HepG2 (cell line): ENCODE results near the gene RBX1. TPM values are rescaled to one million over a fixed set of nuclear protein-coding genes. Genes with fewer than 3 reads are reported as not detected.
A peak's percentile ranks its signal among the peaks of the same experiment; 100 is the strongest.

ENCODE experiments used
- BATF2 ChIP-seq: sonication (generic); formaldehyde crosslinking; IDR thresholded peaks from 2 replicates; pipeline ENCODE4 v1.8.0; 2022; ENCODE audit warnings: mild to moderate bottlenecking, missing genetic modification reagents, moderate library complexity
- CREB1 ChIP-seq, 2 experiments: fragments of 450-650 bp in 1 of 2; IDR thresholded peaks; 2 replicates each; pipeline ENCODE4 v1.6.1; 2016 to 2017; ENCODE audit warnings: control low read depth in 1 of 2, mild to moderate bottlenecking in 1 of 2, missing compliant biosample characterization in 1 of 2, missing genetic modification characterization in 1 of 2
- ELF1 ChIP-seq: sonication (generic); formaldehyde crosslinking; IDR thresholded peaks from 2 replicates; pipeline ENCODE4 v1.4.0; 2020; ENCODE audit warnings: missing genetic modification reagents
- ELF3 ChIP-seq: IDR thresholded peaks from 2 replicates; pipeline ENCODE4 v1.6.1; 2016; ENCODE audit warnings: missing genetic modification reagents, missing compliant biosample characterization
- LRRFIP1 ChIP-seq: sonication (generic); formaldehyde crosslinking; conservative IDR thresholded peaks from 2 replicates; pipeline ENCODE4 v1.4.0; 2020; ENCODE audit warnings: missing genetic modification reagents
- MAZ ChIP-seq, 2 experiments: sonication (generic) in 1 of 2; formaldehyde crosslinking in 1 of 2; IDR thresholded peaks; 2 replicates each; pipeline versions ENCODE4 v1.5.0 to v1.6.1; 2012 to 2020; ENCODE audit warnings: low read depth in 2 of 2, mild to moderate bottlenecking in 2 of 2, borderline replicate concordance in 1 of 2, improper control_type of control experiment in 1 of 2, low read length in 1 of 2, missing genetic modification reagents in 1 of 2, moderate library complexity in 1 of 2
- MED1 ChIP-seq: sonication (generic); formaldehyde crosslinking; IDR thresholded peaks from 2 replicates; pipeline ENCODE4 v1.4.0; 2020; ENCODE audit warnings: missing genetic modification reagents
- NCOA5 ChIP-seq: sonication (generic); formaldehyde crosslinking; IDR thresholded peaks from 2 replicates; pipeline ENCODE4 v1.4.0; 2020; ENCODE audit warnings: missing genetic modification reagents
- SCMH1 ChIP-seq: sonication (generic); formaldehyde crosslinking; IDR thresholded peaks from 2 replicates; pipeline ENCODE4 v1.9.0; 2021; ENCODE audit warnings: missing genetic modification reagents, mild to moderate bottlenecking, borderline replicate concordance
- ZNF253 ChIP-seq: sonication (generic); formaldehyde crosslinking; IDR thresholded peaks from 2 replicates; pipeline ENCODE4 v1.8.0; 2022; ENCODE audit warnings: mild to moderate bottlenecking, missing genetic modification reagents, borderline replicate concordance
- ZNF687 ChIP-seq: sonication (generic); formaldehyde crosslinking; IDR thresholded peaks from 2 replicates; pipeline ENCODE4 v1.5.1; 2020; ENCODE audit warnings: mild to moderate bottlenecking, missing genetic modification reagents, moderate library complexity
- ZNF768 ChIP-seq: sonication (generic); formaldehyde crosslinking; IDR thresholded peaks from 2 replicates; pipeline ENCODE4 v1.4.0; 2020; ENCODE audit warnings: missing genetic modification reagents
- ZNF782 ChIP-seq: sonication (generic); formaldehyde crosslinking; IDR thresholded peaks from 2 replicates; pipeline ENCODE4 v1.4.0; 2020; ENCODE audit warnings: missing genetic modification reagents, mild to moderate bottlenecking, borderline replicate concordance
- ZSCAN29 ChIP-seq: sonication (generic); formaldehyde crosslinking; conservative IDR thresholded peaks from 2 replicates; pipeline ENCODE4 v1.4.0; 2020; ENCODE audit warnings: mild to moderate bottlenecking, missing genetic modification reagents
- polyA plus RNA-seq, 8 experiments: library from polyadenylated mRNA; depleted of rRNA in 3 of 8; stranded (reverse) in 7 of 8; unstranded in 1 of 8; fragments of >200 nt; fragmentation: Illumina TruSeq in 4 of 8; extraction: Trizol in 4 of 8; gene quantifications; 2 replicates each; pipeline versions ENCODE4 v1.2.1 to v1.2.3, GENCODE V29; 2011 to 2016; ENCODE audit warnings: low read depth in 4 of 8, missing spikeins in 1 of 8, mixed read lengths in 1 of 8; ENCODE audit not compliant: insufficient read depth in 1 of 8
- total RNA-seq, 5 experiments: library from RNA; depleted of rRNA; stranded (reverse); fragments of >200 nt; fragmentation: Illumina TruSeq; extraction: Trizol; gene quantifications; 2 replicates each; pipeline ENCODE4 v1.2.3, GENCODE V29; 2016; ENCODE audit warnings: low read depth in 1 of 5
- TF ChIP-seq, protein P1 (sequence below): sonication (generic); formaldehyde crosslinking; IDR thresholded peaks from 2 replicates; pipeline ENCODE4 v1.9.0; 2021; ENCODE audit warnings: missing genetic modification reagents, mild to moderate bottlenecking, borderline replicate concordance

Gene RBX1
- total and polyA plus RNA-seq, 2 of the 13 experiments (the other 11 are each of a cell fraction or from before 2014, with no cell fraction given): 84.9 to 90.2 TPM

DNA sequence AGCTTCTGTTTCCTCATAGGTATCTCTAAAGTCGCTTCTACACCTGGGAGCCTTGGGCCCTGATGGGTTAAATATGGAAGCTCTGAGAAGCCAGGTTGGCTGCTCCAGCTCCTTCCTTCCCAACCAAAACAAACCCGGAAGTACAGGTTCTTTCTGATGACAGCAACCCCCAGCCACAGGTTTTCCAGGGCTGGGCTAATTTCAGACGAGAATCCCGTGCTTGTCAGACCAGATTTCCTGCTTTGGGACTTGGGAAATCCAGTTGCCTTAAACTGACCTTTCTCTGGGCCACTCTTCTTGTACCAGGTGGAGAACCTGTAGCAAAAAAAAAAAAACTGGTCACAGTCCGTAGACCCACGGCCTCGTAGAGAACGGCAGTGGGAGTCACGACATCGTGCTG, 51.9 kb downstream of the RBX1 start (continued):
- TF ChIP-seq MED1 (CRISPR knock-in tag) (no peak), LRRFIP1 (CRISPR knock-in tag) (no peak), ZNF253 (CRISPR knock-in tag) (no peak), ELF3 (CRISPR knock-in tag) (peak; percentile 73), SCMH1 (CRISPR knock-in tag) (no peak), MAZ (IDR thresholded peaks at IDR 0.05; ENCODE audit: borderline replicate concordance, low read depth, low read length) (no peak), MAZ (CRISPR knock-in tag; IDR thresholded peaks at IDR 0.05; ENCODE audit: low read depth) (no peak), ELF1 (CRISPR knock-in tag) (peak; percentile 95), ZNF687 (no peak), ZSCAN29 (no peak), CREB1 (IDR thresholded peaks at IDR 0.05) (no peak), CREB1 (CRISPR knock-in tag; IDR thresholded peaks at IDR 0.05) (no peak), NCOA5 (no peak), ZNF782 (CRISPR knock-in tag) (no peak), ZNF768 (CRISPR knock-in tag) (no peak), BATF2 (CRISPR knock-in tag) (no peak)
- TF ChIP-seq, protein P1, sequence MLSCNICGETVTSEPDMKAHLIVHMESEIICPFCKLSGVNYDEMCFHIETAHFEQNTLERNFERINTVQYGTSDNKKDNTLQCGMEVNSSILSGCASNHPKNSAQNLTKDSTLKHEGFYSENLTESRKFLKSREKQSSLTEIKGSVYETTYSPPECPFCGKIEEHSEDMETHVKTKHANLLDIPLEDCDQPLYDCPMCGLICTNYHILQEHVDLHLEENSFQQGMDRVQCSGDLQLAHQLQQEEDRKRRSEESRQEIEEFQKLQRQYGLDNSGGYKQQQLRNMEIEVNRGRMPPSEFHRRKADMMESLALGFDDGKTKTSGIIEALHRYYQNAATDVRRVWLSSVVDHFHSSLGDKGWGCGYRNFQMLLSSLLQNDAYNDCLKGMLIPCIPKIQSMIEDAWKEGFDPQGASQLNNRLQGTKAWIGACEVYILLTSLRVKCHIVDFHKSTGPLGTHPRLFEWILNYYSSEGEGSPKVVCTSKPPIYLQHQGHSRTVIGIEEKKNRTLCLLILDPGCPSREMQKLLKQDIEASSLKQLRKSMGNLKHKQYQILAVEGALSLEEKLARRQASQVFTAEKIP: no peak
